ENCODE measurements around the gene IRF4.

Gene IRF4

GRCh38 chr6:353642-354614, 37.6 kb upstream of the IRF4 start:
- Histone ChIP-seq H3K4me3 (ENCODE audit: severe bottlenecking) (no peak overlapping the region), H3K27ac (ENCODE audit: poor library complexity, severe bottlenecking) (no peak overlapping the region), H3K4me1 (ENCODE audit: insufficient read depth, poor library complexity, severe bottlenecking) (no peaks in the 10 kb centered on the region), H3K27me3 (ENCODE audit: insufficient read depth, poor library complexity, severe bottlenecking) (no peaks in the 10 kb centered on the region), H3K36me3 (ENCODE audit: low read depth) (no peaks in the 10 kb centered on the region), H3K9me3 (ENCODE audit: severe bottlenecking) (no peaks in the 10 kb centered on the region)
- ATAC-seq (ENCODE audit: low read depth) (no peak), DNase-seq (ENCODE audit: low spot score) (no peak)
- no peak for TF ChIP-seq CTCF (IDR thresholded peaks at IDR 0.05; ENCODE audit: poor library complexity, severe bottlenecking)

- no peaks in the 10 kb centered on the region for H3K36me3 ChIP-seq (ENCODE audit: low read depth)
- no peak for TF ChIP-seq CTCF (IDR thresholded peaks at IDR 0.05; ENCODE audit: poor library complexity, severe bottlenecking)
- DNase-seq (ENCODE audit: low spot score): no peak
- H3K27ac ChIP-seq (ENCODE audit: poor library complexity, severe bottlenecking): no peak overlapping the region
- no peaks in the 10 kb centered on the region for H3K27me3 ChIP-seq (ENCODE audit: insufficient read depth, poor library complexity, severe bottlenecking)
- H3K4me1 ChIP-seq (ENCODE audit: insufficient read depth, poor library complexity, severe bottlenecking): no peaks in the 10 kb centered on the region
- no peak for ATAC-seq (ENCODE audit: low read depth)
- H3K9me3 ChIP-seq (ENCODE audit: severe bottlenecking): no peaks in the 10 kb centered on the region
- no peak overlapping the region for H3K4me3 ChIP-seq (ENCODE audit: severe bottlenecking)
These were observed 36.8 kb upstream of the IRF4 start for GRCh38 chr6:354631-355280.

GRCh38 chr6:355373-356208, 36.0 kb upstream of the IRF4 start:
- Histone ChIP-seq H3K27me3 (ENCODE audit: insufficient read depth, poor library complexity, severe bottlenecking) (no peaks in the 10 kb centered on the region), H3K9me3 (ENCODE audit: severe bottlenecking) (no peaks in the 10 kb centered on the region), H3K36me3 (ENCODE audit: low read depth) (no peaks in the 10 kb centered on the region), H3K27ac (ENCODE audit: poor library complexity, severe bottlenecking) (no peak overlapping the region), H3K4me1 (ENCODE audit: insufficient read depth, poor library complexity, severe bottlenecking) (no peaks in the 10 kb centered on the region), H3K4me3 (ENCODE audit: severe bottlenecking) (no peak overlapping the region)
- ATAC-seq (ENCODE audit: low read depth): no peak
- TF ChIP-seq CTCF (IDR thresholded peaks at IDR 0.05; ENCODE audit: poor library complexity, severe bottlenecking): no peak
- DNase-seq (ENCODE audit: low spot score): no peak

- no peaks in the 10 kb centered on the region for H3K27me3 ChIP-seq (ENCODE audit: insufficient read depth, poor library complexity, severe bottlenecking)
- H3K4me3 ChIP-seq (ENCODE audit: severe bottlenecking): no peak overlapping the region
- H3K36me3 ChIP-seq (ENCODE audit: low read depth): no peaks in the 10 kb centered on the region
- no peak for TF ChIP-seq CTCF (IDR thresholded peaks at IDR 0.05; ENCODE audit: poor library complexity, severe bottlenecking)
- DNase-seq (ENCODE audit: low spot score): no peak
- H3K27ac ChIP-seq (ENCODE audit: poor library complexity, severe bottlenecking): no peak overlapping the region
- no peaks in the 10 kb centered on the region for H3K9me3 ChIP-seq (ENCODE audit: severe bottlenecking)
- H3K4me1 ChIP-seq (ENCODE audit: insufficient read depth, poor library complexity, severe bottlenecking): no peaks in the 10 kb centered on the region
- no peak for ATAC-seq (ENCODE audit: low read depth)
These were observed 34.7 kb upstream of the IRF4 start for GRCh38 chr6:356828-357251.

Data from RWPE2 (cell line).